Epidermal melanocyte (primary cell): ENCODE results near the gene L3MBTL4.
A peak's percentile ranks its signal among the peaks of the same experiment; 100 is the strongest.

Source experiments
- DNase-seq: peaks from one replicate; pipeline ENCODE4 v3.0.0; 2011; ENCODE audit warnings: low spot score; ENCODE audit not compliant: insufficient read length

L3MBTL4 gene

GRCh38 chr18:5993938-5994337, 420.8 kb downstream of the L3MBTL4 start:
- DNase-seq, result no peak

DNA sequence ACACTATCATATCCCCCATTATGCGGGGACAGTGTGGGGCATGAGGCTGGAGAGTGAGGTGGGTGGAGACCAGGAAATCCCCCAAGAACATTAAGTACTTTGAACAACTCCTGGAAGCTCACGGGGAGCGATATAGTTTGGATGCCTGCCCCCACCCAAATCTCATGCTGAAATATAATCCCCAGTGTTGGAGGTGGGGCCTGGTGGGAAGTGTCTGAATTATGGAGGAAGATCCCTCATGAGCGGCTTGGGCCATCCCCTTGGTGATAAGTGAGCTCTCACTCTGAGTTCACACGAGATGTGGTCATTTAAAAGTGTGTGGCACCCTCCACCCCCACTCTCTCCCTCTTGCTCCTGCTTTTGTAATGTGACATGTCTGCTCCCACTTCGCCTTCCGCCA, 422.3 kb downstream of the L3MBTL4 start:
- no peak for DNase-seq

DNA sequence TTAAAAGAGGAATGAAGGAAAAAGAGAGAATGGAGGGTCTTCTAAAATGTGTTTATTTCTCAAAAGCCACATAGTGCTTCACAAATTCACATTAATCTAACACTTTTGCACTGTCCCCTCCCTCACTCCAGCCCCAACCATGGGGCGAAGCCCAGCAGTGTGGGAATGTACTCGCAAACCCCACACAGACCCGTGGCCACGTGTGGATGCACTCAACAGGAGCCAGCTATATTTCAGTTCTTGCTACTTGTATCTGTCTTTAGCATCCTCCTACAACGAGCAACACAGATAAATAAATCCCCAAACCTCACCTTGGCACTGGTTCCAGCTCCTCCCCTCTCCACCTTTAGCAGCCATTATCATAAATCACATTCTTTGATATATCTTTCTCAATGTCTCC, 427.5 kb downstream of the L3MBTL4 start:
- DNase-seq, result no peak

GRCh38 chr18:5986257-5986931, 428.3 kb downstream of the L3MBTL4 start:
- no peak for DNase-seq

- DNase-seq, result no peak
Observed at GRCh38 chr18:5984245-5984644, 430.5 kb downstream of the L3MBTL4 start.

DNA sequence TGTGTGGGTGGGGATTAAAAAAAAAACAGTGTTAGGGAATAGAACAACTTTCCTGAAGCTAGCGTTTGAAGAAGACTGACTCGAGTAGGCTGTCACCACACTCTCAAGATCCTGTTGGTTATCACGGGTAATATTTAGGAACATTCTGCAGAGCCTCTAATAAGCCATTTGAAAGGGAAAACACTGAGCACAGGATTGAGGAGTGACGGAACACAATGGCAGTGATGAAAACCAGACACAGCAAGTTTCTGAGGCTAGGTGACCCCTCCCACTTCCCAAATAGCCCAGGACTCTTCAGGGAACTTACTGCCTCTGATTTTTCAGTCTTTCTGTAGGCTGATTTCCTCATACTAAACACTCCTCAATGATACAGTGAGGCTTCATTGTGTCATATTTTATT, 431.2 kb downstream of the L3MBTL4 start:
- DNase-seq, result no peak

GRCh38 chr18:5982332-5982731, 432.4 kb downstream of the L3MBTL4 start:
- no peak for DNase-seq

- no peak for DNase-seq
Observed at GRCh38 chr18:5980721-5981120, 434.0 kb downstream of the L3MBTL4 start.

GRCh38 chr18:5979971-5980457, 434.7 kb downstream of the L3MBTL4 start:
- DNase-seq, result no peak

- no peak for DNase-seq
Observed at GRCh38 chr18:5979176-5979888, 435.4 kb downstream of the L3MBTL4 start.

GRCh38 chr18:5977022-5977421, 437.7 kb downstream of the L3MBTL4 start:
- DNase-seq, result no peak

DNA sequence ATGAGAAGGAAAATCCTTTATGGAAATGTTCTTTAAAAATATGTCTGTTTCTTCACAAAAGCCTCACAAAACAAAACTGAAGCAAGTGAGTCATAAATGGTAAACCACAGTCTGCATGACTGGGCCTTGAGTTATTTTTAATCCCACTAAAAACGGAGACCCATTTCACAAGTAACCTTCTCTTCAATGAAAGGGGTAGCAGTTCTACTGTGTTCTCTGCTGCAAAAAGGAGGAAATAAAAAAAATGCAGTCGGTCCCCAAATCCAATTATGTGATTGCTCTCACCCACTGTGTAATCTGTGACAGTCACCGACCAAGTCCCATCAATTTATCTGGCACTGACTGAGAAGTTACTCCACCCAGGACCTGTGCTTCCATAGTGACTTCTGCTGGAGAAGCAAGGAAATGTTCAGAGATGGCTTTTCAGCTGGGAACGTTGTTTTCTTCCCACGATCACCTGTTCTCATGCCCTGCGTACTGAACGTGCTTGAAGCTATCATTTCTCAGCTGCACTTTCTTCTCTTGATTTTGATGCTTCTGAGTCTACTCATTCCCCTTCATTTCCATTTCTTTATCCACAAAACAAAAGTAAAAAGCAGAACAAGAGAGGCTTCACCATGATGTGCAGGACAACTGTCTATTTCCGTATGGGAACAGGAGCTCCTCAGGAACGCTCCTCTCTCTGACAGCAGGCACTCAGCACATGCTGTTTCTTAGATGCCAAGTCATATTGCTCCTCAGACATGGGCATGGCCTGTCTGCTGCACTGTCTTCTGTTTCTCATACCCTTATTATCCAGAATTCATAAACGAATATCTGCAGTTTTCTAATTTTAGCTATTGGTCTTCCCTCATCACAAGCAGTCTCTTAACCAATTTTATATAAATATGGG, 439.4 kb downstream of the L3MBTL4 start:
- no peak for DNase-seq

- no peak for DNase-seq
Observed at GRCh38 chr18:5974696-5975095, 440.0 kb downstream of the L3MBTL4 start.

DNA sequence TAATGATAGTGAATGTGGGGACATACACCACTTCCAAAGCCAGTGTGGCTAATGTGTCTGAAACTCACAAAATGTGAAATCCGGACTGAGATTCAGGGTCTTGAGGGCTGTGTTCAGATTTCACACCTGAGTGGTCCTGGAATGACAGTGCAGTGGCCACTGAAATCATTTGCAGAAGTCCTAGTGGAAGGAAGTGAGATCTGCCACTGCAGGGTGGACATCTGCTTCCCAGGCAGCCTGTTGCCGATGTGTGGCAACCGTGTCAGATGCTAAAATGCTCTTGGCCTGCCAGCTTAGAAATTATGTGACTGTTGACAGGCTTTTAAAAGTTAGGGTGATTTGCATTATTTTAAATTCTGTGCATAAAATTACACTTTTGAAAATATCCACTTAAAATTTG, 441.6 kb downstream of the L3MBTL4 start:
- no peak for DNase-seq

DNA sequence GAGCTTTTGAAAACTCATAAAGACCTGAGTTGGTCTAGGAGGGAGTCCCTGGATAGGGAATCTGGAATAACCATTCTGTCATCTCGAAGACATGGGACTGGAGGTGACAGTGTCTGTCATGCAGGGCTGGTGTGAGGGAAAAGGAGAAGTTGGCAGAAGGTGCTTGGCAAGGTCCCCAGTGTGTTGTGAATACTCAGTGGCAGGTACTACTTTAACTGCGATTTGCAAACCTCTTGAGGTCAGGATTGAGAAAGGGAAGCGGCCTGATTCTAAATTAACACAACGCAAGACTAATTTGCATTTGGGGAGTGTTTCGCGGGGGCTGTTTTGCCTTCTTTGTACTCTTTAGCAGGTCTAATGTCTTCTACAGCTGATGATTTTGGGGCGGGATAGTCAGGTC, 442.4 kb downstream of the L3MBTL4 start:
- DNase-seq, result no peak

- peak; percentile 41 for DNase-seq
Observed at GRCh38 chr18:5969989-5970403, 444.7 kb downstream of the L3MBTL4 start.

DNA sequence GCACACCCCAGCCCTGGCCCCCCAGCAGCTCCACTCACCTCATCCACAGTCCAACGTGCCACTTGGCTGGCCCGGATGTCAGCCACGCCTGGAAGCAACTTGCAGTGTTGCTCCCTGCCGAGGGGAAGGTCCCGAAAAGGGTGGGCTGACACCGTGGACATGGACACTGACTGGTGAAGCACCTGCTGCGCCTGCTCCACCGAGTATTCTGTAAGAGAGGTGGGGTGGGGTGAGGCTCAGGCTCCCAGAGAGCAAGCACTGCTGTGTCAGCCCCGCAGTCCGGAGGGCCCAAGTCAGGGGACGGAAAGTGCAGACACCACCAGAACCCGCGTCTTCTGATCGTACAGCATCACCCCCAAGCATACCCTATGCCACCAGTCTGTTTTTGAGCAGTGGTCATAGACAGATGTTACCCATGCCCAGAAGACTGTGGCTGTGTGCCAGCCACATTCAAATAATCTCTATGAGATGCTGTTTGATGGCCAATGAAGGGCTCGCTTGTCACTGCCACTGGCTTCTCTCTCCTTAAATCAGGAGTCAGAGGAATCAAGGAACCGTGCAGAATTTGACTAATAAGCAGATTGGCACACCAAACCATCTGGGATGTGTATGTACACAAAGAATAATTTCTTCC, 445.2 kb downstream of the L3MBTL4 start:
- no peak for DNase-seq

DNA sequence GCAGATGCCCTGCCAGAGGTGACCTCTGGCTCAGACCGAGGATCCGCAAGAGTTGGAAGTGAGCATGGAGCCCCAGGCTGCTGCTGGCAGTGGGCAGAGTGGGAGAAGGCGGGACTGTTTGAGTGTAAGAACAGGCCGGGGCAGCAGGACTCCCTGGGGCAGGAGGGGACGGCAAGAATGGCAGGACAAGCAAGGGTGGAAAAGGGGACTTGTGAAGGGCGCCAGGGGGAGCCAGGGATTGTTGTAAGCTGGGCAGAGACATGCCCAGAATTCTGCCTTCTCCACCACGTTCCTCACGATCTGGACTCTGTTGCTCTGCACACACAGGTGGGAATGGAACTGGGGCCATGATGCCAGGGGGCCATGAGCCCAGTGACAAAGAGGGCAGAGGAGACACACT, 447.0 kb downstream of the L3MBTL4 start:
- DNase-seq, result no peak

GRCh38 chr18:5967007-5967406, 447.7 kb downstream of the L3MBTL4 start:
- DNase-seq, result no peak

- no peak for DNase-seq
Observed at GRCh38 chr18:5966514-5966913, 448.2 kb downstream of the L3MBTL4 start.

- no peak for DNase-seq
Observed at GRCh38 chr18:5964996-5965395, 449.7 kb downstream of the L3MBTL4 start.
